GM23248 (cell line): ENCODE measurements around the gene ESR2. TPM values are rescaled to one million over a fixed set of nuclear protein-coding genes. Genes with fewer than 3 reads are reported as not detected.
"Not testable (repeated sequence)": the region's sequence is repeated elsewhere in the genome, so short reads cannot be mapped to it uniquely, and the experiment has no call there.

ENCODE experiments used
- DNase-seq: peaks from one replicate; pipeline ENCODE4 v3.0.0-alpha.2; 2015
- H2AFZ ChIP-seq: fragments of 200-600 bp; sonication (generic); 2 replicates; pipeline ENCODE4 v1.6.1; 2016; ENCODE audit warnings: antibody characterized with exemption
- H3F3A ChIP-seq: fragments of 200-600 bp; sonication (generic); 2 replicates; pipeline ENCODE4 v1.6.1; 2016; ENCODE audit warnings: mild to moderate bottlenecking, antibody characterized with exemption, mixed run types; ENCODE audit not compliant: insufficient read depth
- H3K27ac ChIP-seq: fragments of 200-600 bp; sonication (generic); 2 replicates; pipeline ENCODE4 v1.5.1; 2016; ENCODE audit warnings: mild to moderate bottlenecking
- H3K27me3 ChIP-seq: fragments of 200-600 bp; sonication (generic); replicated peaks from 2 replicates; pipeline ENCODE4 v1.6.1; 2016; ENCODE audit warnings: mild to moderate bottlenecking; ENCODE audit not compliant: insufficient read depth
- H3K36me3 ChIP-seq: fragments of 200-600 bp; sonication (generic); 2 replicates; pipeline ENCODE4 v1.6.1; 2016; ENCODE audit warnings: low read depth, mild to moderate bottlenecking
- H3K4me1 ChIP-seq: fragments of 200-600 bp; sonication (generic); 2 replicates; pipeline ENCODE4 v1.6.1; 2016; ENCODE audit warnings: mild to moderate bottlenecking; ENCODE audit not compliant: insufficient read depth
- H3K4me2 ChIP-seq: fragments of 200-600 bp; sonication (generic); one replicate; pipeline ENCODE4 v1.6.1; 2016; ENCODE audit warnings: mild to moderate bottlenecking; ENCODE audit not compliant: unreplicated experiment
- H3K4me3 ChIP-seq: fragments of 200-600 bp; sonication (generic); 2 replicates; pipeline ENCODE4 v1.5.1; 2016; ENCODE audit warnings: mild to moderate bottlenecking
- H3K79me2 ChIP-seq: fragments of 200-600 bp; sonication (generic); 2 replicates; pipeline ENCODE4 v1.6.1; 2016; ENCODE audit warnings: mild to moderate bottlenecking; ENCODE audit not compliant: insufficient read depth
- H3K9ac ChIP-seq: fragments of 200-600 bp; sonication (generic); 2 replicates; pipeline ENCODE4 v1.6.1; 2016; ENCODE audit warnings: mild to moderate bottlenecking
- H3K9me2 ChIP-seq: fragments of 200-600 bp; sonication (generic); 2 replicates; pipeline ENCODE4 v1.6.1; 2016; ENCODE audit warnings: mixed run types, mild to moderate bottlenecking, moderate library complexity; ENCODE audit not compliant: insufficient read depth
- H3K9me3 ChIP-seq: fragments of 200-600 bp; sonication (generic); one replicate; pipeline ENCODE4 v1.6.1; 2017; ENCODE audit warnings: low read depth
- H4K20me1 ChIP-seq: fragments of 200-600 bp; sonication (generic); 2 replicates; pipeline ENCODE4 v1.6.0; 2016; ENCODE audit not compliant: insufficient read depth
- EZH2 ChIP-seq: fragments of 200-600 bp; sonication (generic); IDR thresholded peaks from 2 replicates; pipeline ENCODE4 v1.6.1; 2018; ENCODE audit warnings: antibody characterized with exemption, mild to moderate bottlenecking; ENCODE audit not compliant: insufficient read depth, poor library complexity, severe bottlenecking
- EZH2phosphoT487 ChIP-seq: fragments of 200-600 bp; sonication (generic); IDR thresholded peaks from 2 replicates; pipeline ENCODE4 v1.6.1; 2018; ENCODE audit warnings: antibody characterized with exemption, moderate library complexity, mild to moderate bottlenecking, low read depth; ENCODE audit not compliant: insufficient read depth
- WGBS, 2 experiments: methylation state at CpG; one replicate each; pipeline ENCODE4 v1.1.6; 2015 to 2017; ENCODE audit warnings: low lambda C conversion rate in 2 of 2, low coverage in 1 of 2; ENCODE audit errors: missing lambda C conversion rate in 2 of 2; 5-methylcytosine and 5-hydroxymethylcytosine counted together
- in situ Hi-C: fragments of 300-500 bp; cut with MboI; formaldehyde crosslinking; loops from 2 replicates; pipeline ENCODE4 v1.15.0; 2020
- polyA plus RNA-seq: library from polyadenylated mRNA; unstranded; fragments of >200 nt; fragmentation: Nextera tagmentation; extraction: Ambion mirVana; gene quantifications from 2 replicates; pipeline ENCODE4 v1.2.1, GENCODE V29; 2016
- total RNA-seq: library from RNA; depleted of rRNA; stranded (reverse); fragments of >200 nt; shearing (Covaris generic); gene quantifications from 2 replicates; pipeline ENCODE4 v1.2.3, GENCODE V29; 2014

ESR2 gene
- total and polyA plus RNA-seq, 2 experiments from 2014 or later, result not detected

DNA sequence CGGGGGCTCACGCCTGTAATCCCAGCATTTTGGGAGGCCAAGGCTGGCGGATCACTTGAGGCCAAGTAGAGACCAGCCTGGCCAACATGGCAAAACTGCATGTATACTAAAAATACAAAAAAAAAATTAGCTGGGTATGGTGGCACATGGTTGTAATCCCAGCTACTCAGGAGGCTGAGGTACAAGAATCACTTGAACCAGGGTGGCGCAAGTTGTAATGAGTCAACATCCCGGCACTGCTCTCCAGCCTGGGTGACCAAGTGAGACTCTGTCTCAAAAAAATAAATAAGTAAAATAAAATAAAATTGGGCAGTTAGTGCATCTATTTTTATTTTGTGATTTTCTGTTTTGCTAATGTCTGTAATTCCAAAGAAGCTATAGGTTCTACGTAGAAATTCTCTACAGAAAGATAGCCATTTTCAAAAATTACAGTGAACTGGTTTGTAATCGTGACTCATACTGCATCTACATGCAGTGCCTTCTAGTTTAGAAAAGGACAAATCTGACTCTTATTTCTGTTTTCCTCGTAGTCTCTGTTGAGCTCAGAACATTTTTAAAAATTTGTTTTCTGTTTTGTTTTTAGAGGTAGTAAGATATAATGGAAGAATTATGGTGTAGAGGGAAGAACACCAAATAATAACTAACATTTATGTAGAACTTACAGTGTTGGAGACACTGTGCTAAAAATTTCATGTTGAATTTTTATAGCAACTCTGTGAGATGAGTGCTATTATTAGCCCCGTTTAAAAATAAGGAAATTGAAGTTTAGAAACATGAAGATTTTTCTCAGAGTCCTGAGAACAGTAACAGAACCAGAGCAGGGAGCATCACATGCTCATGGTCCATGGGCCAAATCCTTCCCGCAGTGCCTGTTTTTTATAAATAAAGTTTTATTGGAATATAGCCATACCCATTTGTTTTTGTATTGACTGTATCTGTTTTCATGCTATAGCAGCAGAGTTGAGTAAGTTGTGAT is 240.2 kb downstream of the ESR2 start:
- Histone ChIP-seq H3K27ac (no peak overlapping the region), H3K9ac (no peak overlapping the region), H3K4me2 (no peak overlapping the region), H3F3A (no peaks in the 10 kb centered on the region), H2AFZ (no peak overlapping the region), H4K20me1 (no peaks in the 10 kb centered on the region), H3K27me3 (no peaks in the 10 kb centered on the region), H3K9me3 (no peaks in the 10 kb centered on the region), H3K4me1 (no peaks in the 10 kb centered on the region), H3K9me2 (no peaks in the 10 kb centered on the region), H3K79me2 (no peaks in the 10 kb centered on the region), H3K36me3 (no peaks in the 10 kb centered on the region), H3K4me3 (no peak overlapping the region)
- WGBS, 2 experiments, result 85 to 87% methylated on average over 10 of the region's 10 CpGs
- DNase-seq, result peak; percentile 33
- in situ Hi-C loops, result no loop called here
- TF ChIP-seq EZH2phosphoT487 (no peak), EZH2 (no peak)

DNA sequence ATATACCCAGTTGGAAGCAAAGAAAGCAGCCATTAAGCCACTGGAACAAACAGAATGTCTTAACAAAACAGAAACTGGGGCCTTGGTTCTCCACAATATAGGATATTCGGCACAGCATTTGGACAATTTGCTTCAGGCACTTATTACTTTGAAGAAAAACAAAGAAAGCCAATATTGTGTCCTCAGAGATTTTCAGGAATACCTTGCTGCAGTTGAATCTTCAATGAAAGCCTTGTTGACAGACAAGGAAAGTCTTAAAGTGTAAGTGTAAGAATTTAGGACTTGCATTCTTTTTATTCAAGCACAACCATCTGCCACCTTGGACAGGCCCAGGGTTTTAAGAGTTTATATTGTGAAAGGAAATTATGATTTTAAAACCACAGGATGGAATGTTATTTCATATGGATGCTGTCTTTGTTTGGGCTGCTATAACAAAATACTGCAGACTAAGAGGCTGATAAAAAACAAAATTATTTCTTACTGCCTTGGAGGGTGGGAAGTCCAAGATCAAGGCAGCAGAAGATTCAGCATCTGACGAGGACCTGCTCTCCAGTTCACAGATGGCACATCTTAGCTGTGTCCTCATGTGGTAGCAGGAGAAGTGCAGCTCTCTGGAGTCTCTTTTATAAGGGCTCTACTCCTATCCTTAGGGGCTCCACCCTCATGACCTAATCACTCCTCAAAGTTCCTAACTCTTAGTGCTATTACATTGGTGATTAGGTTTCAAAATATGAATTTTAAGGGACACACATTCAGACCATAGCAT is 244.4 kb downstream of the ESR2 start:
- H3K4me1 ChIP-seq, result no peaks in the 10 kb centered on the region
- no peak overlapping the region for H3K4me3 ChIP-seq
- H3K9me2 ChIP-seq, result no peaks in the 10 kb centered on the region
- H3K27ac ChIP-seq, result no peak overlapping the region
- no peaks in the 10 kb centered on the region for H3K27me3 ChIP-seq
- no peak overlapping the region for H2AFZ ChIP-seq
- H3K36me3 ChIP-seq, result no peaks in the 10 kb centered on the region
- no peaks in the 10 kb centered on the region for H4K20me1 ChIP-seq
- H3K79me2 ChIP-seq, result no peaks in the 10 kb centered on the region
- H3K9me3 ChIP-seq, result no peaks in the 10 kb centered on the region
- DNase-seq, result no peak
- in situ Hi-C loops, result no loop called here
- no peak for TF ChIP-seq EZH2
- TF ChIP-seq EZH2phosphoT487, result no peak
- H3K9ac ChIP-seq, result no peak overlapping the region
- no peak overlapping the region for H3K4me2 ChIP-seq
- no peaks in the 10 kb centered on the region for H3F3A ChIP-seq
- WGBS, 2 experiments, result 88 to 96% methylated on average over 2 of the region's 2 CpGs

DNA sequence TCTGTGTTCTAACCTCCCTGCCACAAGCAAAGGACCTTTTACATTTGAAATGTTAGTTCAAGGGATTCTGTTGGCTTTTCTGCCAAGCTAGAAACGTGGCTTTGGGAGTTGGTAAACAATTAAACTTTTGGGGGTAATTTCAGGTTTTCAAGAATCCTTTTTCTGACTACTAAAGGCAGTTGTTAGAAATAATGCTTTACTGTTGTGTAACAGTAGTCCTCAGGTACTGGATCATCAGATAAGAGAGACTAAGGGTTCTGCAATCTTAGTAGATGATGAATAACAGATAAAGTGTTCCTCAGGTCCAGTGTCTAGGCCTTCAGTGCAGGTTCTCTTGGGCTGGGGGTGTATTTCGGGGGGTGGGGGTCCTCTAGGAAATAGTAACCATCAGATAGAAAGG is 249.1 kb downstream of the ESR2 start:
- in situ Hi-C loops, result no loop called here
- WGBS, 2 experiments, result 37 to 61% methylated on average over 2 of the region's 2 CpGs

DNA sequence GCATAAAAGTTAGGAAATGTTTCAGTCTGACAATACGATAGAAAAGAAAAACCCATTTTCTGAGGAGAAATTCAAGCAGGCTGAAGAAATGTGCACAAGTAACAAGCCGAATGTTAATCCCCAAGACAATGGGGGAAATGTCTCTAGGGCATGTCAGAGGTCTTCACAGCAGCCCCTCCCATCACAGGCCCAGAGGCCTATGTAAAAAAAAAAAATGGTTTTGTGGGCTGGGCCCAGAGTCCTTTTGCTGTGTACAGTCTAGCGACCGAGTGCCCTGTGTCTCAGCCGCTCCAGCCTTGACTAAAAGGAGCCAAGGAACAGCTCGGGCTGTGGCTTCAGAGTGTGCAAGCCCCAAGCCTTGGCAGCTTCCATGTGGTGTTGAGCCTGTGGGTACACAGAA is 250.9 kb downstream of the ESR2 start:
- H3K4me2 ChIP-seq, H3K79me2 ChIP-seq, H3K4me1 ChIP-seq, H3K9me2 ChIP-seq, H4K20me1 ChIP-seq, H3K27ac ChIP-seq, H3K36me3 ChIP-seq, H3K9ac ChIP-seq, H3F3A ChIP-seq, H3K4me3 ChIP-seq, H3K27me3 ChIP-seq, H3K9me3 ChIP-seq, in situ Hi-C loops, H2AFZ ChIP-seq, DNase-seq: not testable (repeated sequence)
- 84 to 88% methylated on average over 6 of the region's 6 CpGs for WGBS, 2 experiments

More for the DNA sequence above, 249.1 kb downstream of the ESR2 start:
- Histone ChIP-seq H3K4me1 (no peaks in the 10 kb centered on the region), H3F3A (no peaks in the 10 kb centered on the region), H4K20me1 (no peaks in the 10 kb centered on the region), H3K36me3 (no peaks in the 10 kb centered on the region), H3K79me2 (no peaks in the 10 kb centered on the region), H3K9me3 (no peaks in the 10 kb centered on the region), H2AFZ (no peak overlapping the region), H3K4me3 (no peak overlapping the region), H3K4me2 (no peak overlapping the region), H3K27me3 (no peaks in the 10 kb centered on the region), H3K9me2 (no peaks in the 10 kb centered on the region), H3K9ac (no peak overlapping the region), H3K27ac (no peak overlapping the region)
- no peak for DNase-seq
- TF ChIP-seq EZH2 (no peak), EZH2phosphoT487 (no peak)
